H1 (cell line): ENCODE data around the gene NOL4L. TPM values are rescaled to one million over a fixed set of nuclear protein-coding genes. Genes with fewer than 3 reads are reported as not detected.

ENCODE experiments used
- CTCF ChIA-PET: fragments of 300-600 bp; sonication (Branson Sonifier 250); formaldehyde crosslinking; loops from one replicate; lab custom pipeline; 2021; ENCODE audit not compliant: partially characterized antibody; lab: Charles Lee
- POLR2A ChIA-PET: fragments of 300-600 bp; sonication (Branson Sonifier 250); formaldehyde crosslinking; loops from one replicate; lab custom pipeline; 2021; ENCODE audit warnings: inconsistent platforms; ENCODE audit not compliant: partially characterized antibody; lab: Charles Lee
- DNase-seq, 2 experiments: peaks; one replicate each; pipeline versions ENCODE4 v3.0.0 to v3.0.0-alpha.2; 2010 to 2022; ENCODE audit warnings: low spot score in 2 of 2, low read depth in 1 of 2, mixed read lengths in 1 of 2
- FAIRE-seq: peaks from 2 replicates; lab custom pipeline; 2011; peaks lifted over from hg19 to GRCh38; lab: Jason Lieb, UNC
- H2AFZ ChIP-seq: 2 replicates; pipeline ENCODE4 v1.8.1; 2012; ENCODE audit warnings: low read length, inconsistent platforms
- H2AK5ac ChIP-seq: 2 replicates; pipeline ENCODE4 v1.6.1; 2013; ENCODE audit warnings: low read depth, low read length
- H2BK120ac ChIP-seq: replicated peaks from 2 replicates; pipeline ENCODE3; 2013; ENCODE audit warnings: low read depth, low read length, inconsistent platforms
- H2BK12ac ChIP-seq: 2 replicates; pipeline ENCODE4 v1.6.1; 2013; ENCODE audit warnings: low read depth, low read length
- H2BK15ac ChIP-seq: 2 replicates; pipeline ENCODE4 v1.6.1; 2013; ENCODE audit warnings: low read length
- H2BK20ac ChIP-seq: 2 replicates; pipeline ENCODE4 v1.6.1; 2013; ENCODE audit warnings: low read length
- H2BK5ac ChIP-seq: 2 replicates; pipeline ENCODE4 v1.6.1; 2013; ENCODE audit warnings: low read depth, low read length
- H3K14ac ChIP-seq: 2 replicates; pipeline ENCODE4 v1.6.1; 2013; ENCODE audit warnings: inconsistent platforms; ENCODE audit not compliant: insufficient read length
- H3K18ac ChIP-seq: 2 replicates; pipeline ENCODE4 v1.6.1; 2013; ENCODE audit warnings: low read length; ENCODE audit errors: extremely low read depth
- H3K23ac ChIP-seq: 2 replicates; pipeline ENCODE4 v1.6.1; 2013; ENCODE audit warnings: inconsistent platforms; ENCODE audit not compliant: insufficient read length
- H3K23me2 ChIP-seq: 2 replicates; pipeline ENCODE4 v1.6.1; 2013; ENCODE audit warnings: low read depth, low read length
- H3K27ac ChIP-seq: 2 replicates; pipeline ENCODE4 v1.6.1; 2011; ENCODE audit warnings: low read depth, low read length, inconsistent platforms
- H3K27me3 ChIP-seq, 4 experiments: replicated peaks in 1 of 4; 1 replicate in 1 of 4; 2 replicates in 3 of 4; pipeline versions ENCODE4 v1.6.1 to v1.8.1; 2011 to 2013; ENCODE audit warnings: low read length in 3 of 4, mild to moderate bottlenecking in 3 of 4, inconsistent platforms in 2 of 4, mixed read lengths in 2 of 4, moderate library complexity in 1 of 4; ENCODE audit not compliant: control insufficient read depth in 3 of 4, insufficient read depth in 3 of 4; ENCODE audit errors: extremely low read depth in 1 of 4
- H3K36me3 ChIP-seq, 4 experiments: 2 replicates each; pipeline versions ENCODE4 v1.6.1 to v1.8.1; 2011 to 2013; ENCODE audit warnings: mild to moderate bottlenecking in 4 of 4, low read length in 3 of 4, moderate library complexity in 2 of 4, control low read depth in 1 of 4, inconsistent platforms in 1 of 4; ENCODE audit not compliant: insufficient read depth in 4 of 4, control insufficient read depth in 2 of 4
- H3K4ac ChIP-seq: replicated peaks from 2 replicates; pipeline ENCODE3; 2013; ENCODE audit warnings: low read length, low read depth, mixed read lengths, inconsistent platforms; ENCODE audit not compliant: insufficient read length
- H3K4me1 ChIP-seq, 4 experiments: replicated peaks in 1 of 4; 1 replicate in 1 of 4; 2 replicates in 3 of 4; pipeline versions ENCODE4 v1.6.1 to v1.8.1; 2011 to 2013; ENCODE audit warnings: low read length in 3 of 4, inconsistent platforms in 2 of 4, mixed read lengths in 1 of 4; ENCODE audit not compliant: insufficient read depth in 4 of 4, control insufficient read depth in 3 of 4
- H3K4me2 ChIP-seq, 2 experiments: 2 replicates each; pipeline versions ENCODE4 v1.6.1 to v1.8.1; 2011 to 2013; ENCODE audit warnings: low read depth in 2 of 2, low read length in 2 of 2, control low read depth in 1 of 2, inconsistent platforms in 1 of 2, mild to moderate bottlenecking in 1 of 2; ENCODE audit not compliant: insufficient read depth in 1 of 2
- H3K4me3 ChIP-seq, 4 experiments: fragments of 200-600, 300-600 bp in 1 of 4; sonication (generic), shearing (Covaris generic), sonication (Bioruptor Twin) in 1 of 4; 2 replicates each; pipeline versions ENCODE4 v1.5.1 to v1.8.1; 2011 to 2016; ENCODE audit warnings: low read length in 4 of 4, low read depth in 3 of 4, control low read depth in 2 of 4, inconsistent platforms in 2 of 4, mild to moderate bottlenecking in 2 of 4, mixed read lengths in 1 of 4, moderate library complexity in 1 of 4; ENCODE audit not compliant: insufficient read depth in 2 of 4; ENCODE audit errors: extremely low read depth in 1 of 4
- H3K56ac ChIP-seq: replicated peaks from 2 replicates; pipeline ENCODE3; 2013; ENCODE audit warnings: low read depth, mild to moderate bottlenecking, mixed read lengths, low read length, inconsistent platforms; ENCODE audit not compliant: insufficient read length
- H3K79me1 ChIP-seq: 2 replicates; pipeline ENCODE4 v1.6.1; 2013; ENCODE audit warnings: low read depth, low read length, control low read depth
- H3K79me2 ChIP-seq, 2 experiments: 2 replicates each; pipeline versions ENCODE4 v1.6.1 to v1.8.1; 2012 to 2013; ENCODE audit warnings: low read length in 2 of 2, mild to moderate bottlenecking in 2 of 2, inconsistent platforms in 1 of 2; ENCODE audit not compliant: insufficient read depth in 2 of 2, control insufficient read depth in 1 of 2
- H3K9ac ChIP-seq, 4 experiments: replicated peaks in 1 of 4; 1 replicate in 1 of 4; 2 replicates in 3 of 4; pipeline versions ENCODE4 v1.6.1 to v1.8.1; 2011 to 2013; ENCODE audit warnings: low read depth in 3 of 4, low read length in 3 of 4, control low read depth in 2 of 4, mild to moderate bottlenecking in 2 of 4, moderate library complexity in 2 of 4, inconsistent platforms in 1 of 4; ENCODE audit errors: extremely low read depth in 1 of 4
- H3K9me3 ChIP-seq, 2 experiments: 2 replicates each; pipeline versions ENCODE4 v1.6.1 to v1.8.1; 2012 to 2013; ENCODE audit warnings: mild to moderate bottlenecking in 2 of 2, moderate library complexity in 2 of 2, control low read depth in 1 of 2, inconsistent platforms in 1 of 2, low read depth in 1 of 2, low read length in 1 of 2, mixed read lengths in 1 of 2; ENCODE audit not compliant: insufficient read depth in 2 of 2
- H4K20me1 ChIP-seq, 2 experiments: replicated peaks in 1 of 2; 2 replicates each; pipeline versions ENCODE3 to v1.8.1; 2011 to 2013; ENCODE audit warnings: inconsistent platforms in 2 of 2, low read length in 2 of 2, mild to moderate bottlenecking in 1 of 2; ENCODE audit not compliant: insufficient read depth in 2 of 2, control insufficient read depth in 1 of 2
- H4K5ac ChIP-seq: 2 replicates; pipeline ENCODE4 v1.6.1; 2013; ENCODE audit warnings: low read length, low read depth, mixed read lengths, inconsistent platforms; ENCODE audit not compliant: insufficient read length
- H4K8ac ChIP-seq: 2 replicates; pipeline ENCODE4 v1.8.0; 2013; ENCODE audit warnings: mild to moderate bottlenecking, moderate library complexity, low read length, inconsistent platforms; ENCODE audit not compliant: insufficient read depth; ENCODE audit errors: extremely low read depth
- H4K91ac ChIP-seq: replicated peaks from 2 replicates; pipeline ENCODE3; 2013; ENCODE audit warnings: low read length, mixed read lengths, inconsistent platforms; ENCODE audit not compliant: insufficient read length
- CREB1 ChIP-seq: IDR thresholded peaks from 2 replicates; pipeline ENCODE4 v1.6.1; 2012; ENCODE audit warnings: inconsistent platforms
- EP300 ChIP-seq, 2 experiments: IDR thresholded peaks; 1 replicate in 1 of 2; 2 replicates in 1 of 2; pipeline ENCODE4 v1.6.1; 2011 to 2012; ENCODE audit warnings: low read depth in 2 of 2, low read length in 2 of 2, mild to moderate bottlenecking in 2 of 2, borderline replicate concordance in 1 of 2, inconsistent platforms in 1 of 2, moderate library complexity in 1 of 2
- GTF2F1 ChIP-seq: IDR thresholded peaks from 2 replicates; pipeline ENCODE4 v1.6.1; 2012; ENCODE audit warnings: low read depth, low read length, improper control_type of control experiment, borderline replicate concordance
- HDAC2 ChIP-seq, 2 experiments: fragments of 300-600 bp in 1 of 2; sonication (generic) in 1 of 2; IDR thresholded peaks; 2 replicates each; pipeline ENCODE4 v1.6.1; 2011 to 2012; ENCODE audit warnings: low read depth in 2 of 2, low read length in 2 of 2, mild to moderate bottlenecking in 2 of 2, moderate library complexity in 2 of 2, borderline replicate concordance in 1 of 2, inconsistent platforms in 1 of 2
- HDAC6 ChIP-seq: IDR thresholded peaks from one replicate; pipeline ENCODE4 v1.7.1; 2012; ENCODE audit warnings: low read depth, mild to moderate bottlenecking, inconsistent platforms, low read length, moderate library complexity
- JUND ChIP-seq: IDR thresholded peaks from 2 replicates; pipeline ENCODE4 v1.6.1; 2011; ENCODE audit warnings: mild to moderate bottlenecking, improper control_type of control experiment, low read length
- KDM4A ChIP-seq: IDR thresholded peaks from one replicate; pipeline ENCODE4 v1.7.1; 2012; ENCODE audit warnings: low read depth, mild to moderate bottlenecking, moderate library complexity, low read length, inconsistent platforms; ENCODE audit not compliant: severe bottlenecking
- KDM5A ChIP-seq: fragments of 200-600 bp; IDR thresholded peaks from 2 replicates; pipeline ENCODE4 v1.7.1; 2012; ENCODE audit warnings: mild to moderate bottlenecking, low read length, inconsistent platforms, mixed read lengths
- MAX ChIP-seq: IDR thresholded peaks from 2 replicates; pipeline ENCODE4 v1.6.1; 2012; ENCODE audit warnings: inconsistent platforms
- NRF1 ChIP-seq: IDR thresholded peaks from 2 replicates; pipeline ENCODE4 v1.6.1; 2011; ENCODE audit warnings: mild to moderate bottlenecking, low read depth, low read length, improper control_type of control experiment
- RBBP5 ChIP-seq: IDR thresholded peaks from 2 replicates; pipeline ENCODE4 v1.7.1; 2012; ENCODE audit warnings: low read depth, mild to moderate bottlenecking, inconsistent platforms, low read length, moderate library complexity, borderline replicate concordance
- SRF ChIP-seq: IDR thresholded peaks from 2 replicates; pipeline ENCODE4 v1.6.1; 2011; ENCODE audit warnings: mild to moderate bottlenecking, low read depth, low read length, moderate library complexity
- WGBS, 2 experiments: shearing (Covaris generic) in 1 of 2; methylation state at CpG; one replicate each; pipeline versions ENCODE4 v1.1.6 to v1.1.7; 2013 to 2015; ENCODE audit warnings: low lambda C conversion rate in 2 of 2, mixed read lengths in 2 of 2, inconsistent platforms in 1 of 2, low coverage in 1 of 2, missing lambda C conversion rate in 1 of 2; ENCODE audit not compliant: insufficient replicate concordance in 2 of 2, insufficient coverage in 1 of 2, insufficient read length in 1 of 2; ENCODE audit errors: extremely low coverage in 1 of 2, missing lambda C conversion rate in 1 of 2; 5-methylcytosine and 5-hydroxymethylcytosine counted together
- polyA plus RNA-seq, 7 experiments: library from polyadenylated mRNA; depleted of rRNA in 3 of 7; stranded (reverse) in 5 of 7; unstranded in 2 of 7; fragments of >200 nt in 5 of 7; fragments of 200-250 nt in 2 of 7; gene quantifications; 1 replicate in 5 of 7; 2 replicates in 1 of 7; 4 replicates in 1 of 7; pipeline versions ENCODE4 v1.2.1 to v1.2.3, GENCODE V29; 2011 to 2013; ENCODE audit warnings: missing spikeins in 2 of 7, mixed read lengths in 2 of 7
- total RNA-seq: library from RNA; stranded (reverse); fragmentation: NEBNext Ultra II Directional; extraction: Animal tissue kit (Norgen Biotek cat#: 25700); gene quantifications from 2 replicates; pipeline ENCODE4 v1.2.1, GENCODE V29; 2021

Gene NOL4L
- total and polyA plus RNA-seq, 2 of the 8 experiments (the other 6 are each of a cell fraction or from before 2014, with no cell fraction given), result 15.3 to 23.7 TPM

GRCh38 chr20:32595143-32595542 is 10.0 kb upstream of the NOL4L start:
- no peak overlapping the region for H3K4ac ChIP-seq
- H3K14ac ChIP-seq, result no peak overlapping the region
- H3K4me2 ChIP-seq, result no peak overlapping the region
- H4K8ac ChIP-seq, result no peak overlapping the region
- no peak overlapping the region for H3K27ac ChIP-seq
- H4K5ac ChIP-seq, result no peak overlapping the region
- H3K9ac ChIP-seq, result no peak overlapping the region
- H3K23ac ChIP-seq, result no peak overlapping the region
- no peak overlapping the region for H2BK120ac ChIP-seq
- no peak overlapping the region for H4K91ac ChIP-seq
- H2AFZ ChIP-seq, result no peak overlapping the region
- no peak overlapping the region for H2BK5ac ChIP-seq
- H3K56ac ChIP-seq, result no peak overlapping the region
- no peaks in the 10 kb centered on the region for H3K9me3 ChIP-seq
- FAIRE-seq (no peak), DNase-seq (no peak)
- POLR2A ChIA-PET, result interaction anchor here (1.4 kb wide), 1 partner anchor 8 kb away, joined by 3 read pairs; no protein-coding TSS in a partner anchor
- H3K79me1 ChIP-seq, result no peaks in the 10 kb centered on the region
- H3K36me3 ChIP-seq, result no peaks in the 10 kb centered on the region
- H3K4me3 ChIP-seq, result no peak overlapping the region
- CTCF ChIA-PET, result no interaction called here
- no peaks in the 10 kb centered on the region for H3K23me2 ChIP-seq
- H3K27me3 ChIP-seq, result no peaks in the 10 kb centered on the region
- 84% methylated on average over 4 of the region's 4 CpGs; no CpG with 5 or more reads in 1 of the 2 experiments for WGBS, 2 experiments
- no peak overlapping the region for H2AK5ac ChIP-seq
- H2BK15ac ChIP-seq, result no peak overlapping the region
- no peak overlapping the region for H2BK20ac ChIP-seq
- H3K4me1 ChIP-seq, result no peaks in the 10 kb centered on the region
- no peak overlapping the region for H2BK12ac ChIP-seq
- peaks cover 0 to 3% of the 10 kb centered on the region in 2 experiments for H4K20me1 ChIP-seq
- no peaks in the 10 kb centered on the region for H3K79me2 ChIP-seq
- no peak overlapping the region for H3K18ac ChIP-seq
- TF ChIP-seq RBBP5, result no peak
- no peak for TF ChIP-seq SRF
- TF ChIP-seq JUND, result no peak
- TF ChIP-seq MAX, result no peak
- TF ChIP-seq KDM4A, result no peak
- TF ChIP-seq EP300 (IDR thresholded peaks at IDR 0.05; ENCODE audit: borderline replicate concordance in 1 of 2, low read depth in 2 of 2, low read length in 2 of 2), result no peak
- no peak for TF ChIP-seq NRF1
- TF ChIP-seq CREB1, result no peak
- no peak for TF ChIP-seq KDM5A
- no peak for TF ChIP-seq GTF2F1
- no peak for TF ChIP-seq HDAC2 (IDR thresholded peaks at IDR 0.05; ENCODE audit: borderline replicate concordance in 1 of 2, low read depth in 2 of 2, low read length in 2 of 2)
- no peak for TF ChIP-seq HDAC6
